Measurements from ENCODE around the gene PWWP2B. TPM values are rescaled to one million over a fixed set of nuclear protein-coding genes. Genes with fewer than 3 reads are reported as not detected.

Gene PWWP2B
- total RNA-seq, 4 donors from 2014 or later = 28.3 to 33.1 (median 28.9) TPM

DNA sequence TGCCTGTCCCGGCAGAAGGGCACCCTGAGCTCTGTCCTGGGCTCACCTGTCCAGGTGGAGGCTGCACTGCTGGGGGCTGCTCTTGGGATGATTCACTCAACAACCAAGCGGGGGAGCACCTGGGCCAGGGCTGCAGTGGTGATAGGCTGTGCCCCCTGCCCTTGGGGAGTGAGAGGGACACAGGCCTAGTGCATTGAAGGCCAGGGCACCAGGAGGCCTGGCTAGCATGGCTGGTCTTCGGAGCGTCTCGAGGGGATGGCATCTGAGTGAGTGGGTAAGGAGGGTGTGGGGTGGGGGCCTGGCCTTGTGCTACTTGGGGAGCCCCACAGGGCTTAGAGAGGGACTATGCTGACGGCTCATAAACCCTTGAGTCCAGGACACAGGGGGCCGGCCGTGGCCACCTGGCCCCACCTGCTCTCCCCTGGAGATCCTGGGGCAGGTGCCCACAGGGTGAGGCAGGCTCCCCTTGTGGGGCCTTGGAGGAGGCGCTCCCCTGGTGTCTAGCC is 3.1 kb downstream of the PWWP2B start:
- no peak overlapping the region for H3K4me3 ChIP-seq (ENCODE audit: low read depth, poor library complexity, severe bottlenecking)
- TF ChIP-seq, protein P1, sequence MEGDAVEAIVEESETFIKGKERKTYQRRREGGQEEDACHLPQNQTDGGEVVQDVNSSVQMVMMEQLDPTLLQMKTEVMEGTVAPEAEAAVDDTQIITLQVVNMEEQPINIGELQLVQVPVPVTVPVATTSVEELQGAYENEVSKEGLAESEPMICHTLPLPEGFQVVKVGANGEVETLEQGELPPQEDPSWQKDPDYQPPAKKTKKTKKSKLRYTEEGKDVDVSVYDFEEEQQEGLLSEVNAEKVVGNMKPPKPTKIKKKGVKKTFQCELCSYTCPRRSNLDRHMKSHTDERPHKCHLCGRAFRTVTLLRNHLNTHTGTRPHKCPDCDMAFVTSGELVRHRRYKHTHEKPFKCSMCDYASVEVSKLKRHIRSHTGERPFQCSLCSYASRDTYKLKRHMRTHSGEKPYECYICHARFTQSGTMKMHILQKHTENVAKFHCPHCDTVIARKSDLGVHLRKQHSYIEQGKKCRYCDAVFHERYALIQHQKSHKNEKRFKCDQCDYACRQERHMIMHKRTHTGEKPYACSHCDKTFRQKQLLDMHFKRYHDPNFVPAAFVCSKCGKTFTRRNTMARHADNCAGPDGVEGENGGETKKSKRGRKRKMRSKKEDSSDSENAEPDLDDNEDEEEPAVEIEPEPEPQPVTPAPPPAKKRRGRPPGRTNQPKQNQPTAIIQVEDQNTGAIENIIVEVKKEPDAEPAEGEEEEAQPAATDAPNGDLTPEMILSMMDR (IDR thresholded peaks at IDR 0.05) = no peak
- TF ChIP-seq POLR2A (IDR thresholded peaks at IDR 0.05) = no peak
- WGBS, 2 donors = 82 to 93% methylated on average over 6 to 9 of the region's 9 CpGs

DNA sequence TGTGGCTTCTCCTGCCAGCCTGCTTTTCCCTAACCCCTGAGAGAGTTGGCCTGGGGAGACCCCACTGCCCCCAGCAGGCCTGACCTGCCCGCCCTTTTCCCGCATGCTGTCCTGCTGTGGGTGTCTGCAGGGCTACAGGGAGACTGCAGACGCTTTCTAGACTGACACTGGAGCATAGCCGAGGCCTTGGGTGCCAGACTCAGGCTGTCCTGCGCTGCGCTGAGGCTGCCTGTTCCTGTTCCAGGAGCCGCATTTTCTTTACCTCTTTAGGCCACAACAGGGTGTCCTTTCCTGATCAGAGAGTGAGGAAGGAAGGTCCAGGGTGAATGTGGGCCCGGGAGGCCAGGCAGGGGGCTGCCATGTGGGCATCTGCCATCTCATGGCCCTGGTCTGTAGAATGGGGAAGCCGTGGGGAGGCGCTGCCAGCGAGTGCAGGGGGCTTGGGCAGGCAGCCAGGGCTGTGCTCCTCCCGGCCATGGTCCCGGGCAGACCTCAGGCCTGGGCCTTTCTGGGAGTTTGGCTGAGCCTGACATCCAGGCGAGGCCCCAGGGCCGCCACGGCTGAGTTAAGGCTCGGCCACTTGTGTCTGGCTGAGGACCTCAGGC is 3.6 kb downstream of the PWWP2B start:
- intact Hi-C loops (cut with DNase I; ENCODE audit: low total_unique reads) = no loop called here
- 64 to 80% methylated on average over 13 to 16 of the region's 17 CpGs for WGBS, 2 donors
- H3K4me3 ChIP-seq (ENCODE audit: low read depth, poor library complexity, severe bottlenecking) = no peak overlapping the region
- TF ChIP-seq, protein P1 (IDR thresholded peaks at IDR 0.05) = no peak
- no peak for DNase-seq (ENCODE audit: low spot score in 2 of 2)

More for the DNA sequence above, 3.1 kb downstream of the PWWP2B start:
- DNase-seq (ENCODE audit: low spot score in 2 of 2) = no peak
- intact Hi-C loops (cut with DNase I; ENCODE audit: low total_unique reads) = no loop called here

DNA sequence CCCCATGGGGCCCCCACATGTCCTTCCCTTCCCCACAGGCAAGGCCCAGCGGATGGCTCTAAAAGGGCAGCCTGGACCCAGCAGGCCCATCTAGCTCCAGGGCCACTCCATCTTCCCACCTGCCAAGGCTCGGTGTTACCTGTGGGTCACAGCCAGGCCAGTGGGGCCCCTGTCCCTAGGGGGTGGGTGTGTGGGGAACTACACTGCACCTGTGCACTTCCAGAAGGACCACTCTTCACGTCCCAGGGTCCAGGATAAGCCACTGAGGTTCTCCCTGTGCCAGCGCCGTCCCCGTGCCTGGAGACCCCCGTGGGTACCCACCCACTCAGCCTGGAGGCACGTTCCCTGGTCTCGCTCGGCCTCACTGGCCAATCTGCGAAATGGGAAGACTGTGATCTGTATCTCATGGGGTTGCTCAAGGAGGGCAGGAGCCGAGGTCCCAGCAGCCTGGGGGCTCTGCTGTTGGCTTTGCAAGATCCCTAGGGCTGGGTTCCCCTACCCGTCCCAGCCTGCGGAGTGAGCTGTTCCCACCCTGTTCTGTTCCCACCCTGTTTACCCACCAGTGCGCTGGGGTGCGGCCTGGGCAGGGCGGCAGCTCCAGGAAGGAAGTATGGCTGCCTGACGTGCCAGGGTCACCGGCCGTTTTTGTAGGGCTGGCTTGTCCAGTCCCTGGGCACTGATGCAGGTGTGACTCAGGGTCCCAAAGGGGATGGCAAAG is 4.6 kb downstream of the PWWP2B start:
- intact Hi-C loops (cut with DNase I; ENCODE audit: low total_unique reads) = no loop called here
- WGBS, 2 donors = 69 to 88% methylated on average over 2 to 18 of the region's 20 CpGs
- H3K4me3 ChIP-seq (ENCODE audit: low read depth, poor library complexity, severe bottlenecking) = no peak overlapping the region
- TF ChIP-seq, protein P1 (IDR thresholded peaks at IDR 0.05) = no peak
- no peak for TF ChIP-seq POLR2A (IDR thresholded peaks at IDR 0.05)
- no peak for DNase-seq (ENCODE audit: low spot score in 2 of 2)

DNA sequence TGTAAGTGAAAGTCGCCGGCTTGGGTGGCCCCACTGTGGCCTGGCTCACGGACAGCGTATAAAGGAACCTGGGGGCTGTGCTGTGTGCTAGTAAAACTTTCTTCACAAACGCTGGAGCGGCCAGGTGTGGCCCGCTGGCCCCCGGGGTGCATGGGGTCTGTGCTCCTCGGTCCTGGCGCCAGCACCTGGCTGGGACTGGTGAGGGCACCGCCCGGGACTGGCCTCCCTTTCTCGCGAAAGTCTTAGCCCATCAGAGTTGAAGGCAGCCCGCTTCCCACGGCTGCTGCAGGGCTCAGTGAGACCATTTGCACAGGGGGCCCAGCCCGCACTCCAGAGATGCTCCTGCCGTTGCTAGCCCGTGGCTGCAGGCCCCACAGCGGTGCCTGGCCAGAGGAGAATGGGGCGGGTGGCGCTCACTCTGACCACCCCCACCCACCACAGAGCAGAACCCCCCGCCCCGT is 5.8 kb downstream of the PWWP2B start:
- H3K4me3 ChIP-seq (ENCODE audit: low read depth, poor library complexity, severe bottlenecking) = no peak overlapping the region
- TF ChIP-seq, protein P1 (IDR thresholded peaks at IDR 0.05) = no peak
- TF ChIP-seq POLR2A (IDR thresholded peaks at IDR 0.05) = no peak
- 90 to 92% methylated on average over 14 to 24 of the region's 24 CpGs for WGBS, 2 donors
- intact Hi-C loops (cut with DNase I; ENCODE audit: low total_unique reads) = no loop called here
- DNase-seq (ENCODE audit: low spot score in 2 of 2) = no peak

DNA sequence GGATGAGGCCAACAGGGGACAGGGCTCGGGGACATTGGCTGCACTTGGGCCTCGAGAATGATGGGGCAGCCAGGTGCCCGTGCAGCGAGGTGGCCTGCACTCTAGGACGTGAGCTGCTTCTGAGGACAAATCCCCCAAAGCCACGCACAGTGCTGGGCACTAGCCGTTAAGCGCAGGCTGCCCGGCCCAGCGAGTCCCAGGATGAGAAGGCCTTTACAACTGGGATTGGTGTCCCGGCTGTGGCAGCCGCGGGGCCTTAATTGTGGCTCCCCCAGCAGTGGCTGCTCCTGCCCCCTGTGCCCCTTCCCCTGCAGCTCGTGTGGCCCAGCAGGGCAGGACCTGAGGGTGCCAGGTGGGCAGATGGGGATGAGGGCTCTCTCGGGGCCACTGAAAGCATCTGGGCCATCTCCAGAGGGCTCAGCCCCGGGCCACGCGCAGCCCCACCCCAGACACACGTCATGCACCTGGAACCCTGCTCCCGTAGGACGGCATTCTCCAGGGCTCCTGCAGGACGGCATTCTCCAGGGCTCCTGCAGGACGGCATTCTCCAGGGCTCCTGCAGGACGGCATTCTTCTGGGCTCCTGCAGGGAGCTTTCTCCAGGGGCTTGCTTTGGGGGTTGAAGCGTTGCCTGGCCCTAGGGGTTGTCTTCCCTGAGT is 6.6 kb downstream of the PWWP2B start:
- TF ChIP-seq, protein P1 (IDR thresholded peaks at IDR 0.05) = no peak
- TF ChIP-seq POLR2A (IDR thresholded peaks at IDR 0.05) = no peak
- no peak overlapping the region for H3K4me3 ChIP-seq (ENCODE audit: low read depth, poor library complexity, severe bottlenecking)
- intact Hi-C loops (cut with DNase I; ENCODE audit: low total_unique reads) = no loop called here
- WGBS, 2 donors = 82 to 93% methylated on average over 14 to 20 of the region's 25 CpGs
- DNase-seq (ENCODE audit: low spot score in 2 of 2) = no peak
